Progenitor cell of endocrine pancreas (in vitro differentiated cells): Measurements from ENCODE around the gene TRIAP1. TPM values are rescaled to one million over a fixed set of nuclear protein-coding genes. Genes with fewer than 3 reads are reported as not detected.

Experiments used
- DNase-seq: peaks from one replicate; pipeline ENCODE4 v3.0.0; 2021; ENCODE audit warnings: low spot score; ENCODE audit not compliant: unreplicated experiment
- H3K27ac Mint-ChIP-seq: 2 replicates; pipeline ENCODE4 v1.8.0; 2021; ENCODE audit warnings: mild to moderate bottlenecking, moderate library complexity, mixed read lengths
- H3K27me3 Mint-ChIP-seq: 2 replicates; pipeline ENCODE4 v1.8.0; 2021; ENCODE audit warnings: mixed read lengths
- H3K36me3 Mint-ChIP-seq: 2 replicates; pipeline ENCODE4 v1.8.0; 2022; ENCODE audit warnings: mixed read lengths; ENCODE audit not compliant: insufficient read depth
- H3K4me1 Mint-ChIP-seq: 2 replicates; pipeline ENCODE4 v1.8.0; 2021; ENCODE audit warnings: low read depth, mixed read lengths
- H3K4me3 Mint-ChIP-seq: 2 replicates; pipeline ENCODE4 v1.8.0; 2021; ENCODE audit warnings: low read depth, mild to moderate bottlenecking, moderate library complexity, mixed read lengths
- H3K9me3 Mint-ChIP-seq: 2 replicates; pipeline ENCODE4 v1.8.0; 2021; ENCODE audit warnings: low read depth, mixed read lengths
- total RNA-seq: library from RNA; stranded (reverse); gene quantifications from 2 replicates; pipeline ENCODE4 v1.2.1, GENCODE V29; 2021
- TF ChIP-seq, protein P1 (sequence below): fragments of 200-600 bp; sonication (generic); IDR thresholded peaks from one replicate; pipeline ENCODE4 v1.5.0; 2021; ENCODE audit warnings: antibody characterized with exemption, mild to moderate bottlenecking; ENCODE audit not compliant: unreplicated experiment

The TRIAP1 gene
- total RNA-seq, 1 donor from 2014 or later: 32.4 TPM

DNA sequence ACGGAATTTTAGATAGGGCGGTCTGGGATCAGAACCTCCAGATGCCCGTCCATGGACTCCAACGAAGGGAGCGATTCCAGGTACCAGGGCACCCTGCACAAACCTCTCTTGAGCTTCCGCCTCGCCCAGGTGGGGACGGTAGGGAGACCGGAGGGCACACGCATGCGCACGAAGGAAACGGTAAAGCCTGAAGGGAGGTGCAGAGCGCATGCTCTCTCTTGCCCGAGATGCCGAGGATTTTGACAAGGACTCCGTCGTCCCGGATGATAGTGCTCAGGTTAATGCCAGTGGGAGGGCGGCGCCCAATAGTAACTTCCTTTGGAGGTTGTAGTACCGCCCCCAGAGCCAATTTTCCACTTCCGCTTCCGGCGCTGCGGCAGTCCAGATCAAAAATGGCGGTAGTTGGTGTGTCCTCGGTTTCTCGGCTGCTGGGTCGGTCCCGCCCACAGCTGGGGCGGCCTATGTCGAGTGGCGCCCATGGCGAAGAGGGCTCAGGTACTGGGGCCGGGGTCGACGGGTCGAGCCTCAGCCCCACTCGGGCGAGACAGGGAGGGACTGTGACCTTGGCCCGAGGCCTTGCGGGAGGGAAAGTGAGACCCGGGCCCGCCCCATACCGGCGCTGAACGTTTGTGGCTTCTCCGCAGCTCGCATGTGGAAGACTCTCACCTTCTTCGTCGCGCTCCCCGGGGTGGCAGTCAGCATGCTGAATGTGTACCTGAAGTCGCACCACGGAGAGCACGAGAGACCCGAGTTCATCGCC is 8.3 kb downstream of the TRIAP1 start, which contains the start of gene COX6A1:
COX6A1 (plus strand) TSS at position 379 of the 760 bp plus-strand sequence; CDS start at position 393, 14 bp downstream.
- no peaks in the 10 kb centered on the region for H3K9me3 Mint-ChIP-seq
- H3K36me3 Mint-ChIP-seq: peaks cover 3% of the 10 kb centered on the region
- peak within 1 kb of the TSS; percentile 87 for H3K27ac Mint-ChIP-seq
- peak within 1 kb of the TSS; percentile 93 for H3K4me3 Mint-ChIP-seq
- peak; percentile 88 for DNase-seq
- H3K27me3 Mint-ChIP-seq: no peaks in the 10 kb centered on the region
- peaks cover 4% of the 10 kb centered on the region for H3K4me1 Mint-ChIP-seq
- TF ChIP-seq, protein P1, sequence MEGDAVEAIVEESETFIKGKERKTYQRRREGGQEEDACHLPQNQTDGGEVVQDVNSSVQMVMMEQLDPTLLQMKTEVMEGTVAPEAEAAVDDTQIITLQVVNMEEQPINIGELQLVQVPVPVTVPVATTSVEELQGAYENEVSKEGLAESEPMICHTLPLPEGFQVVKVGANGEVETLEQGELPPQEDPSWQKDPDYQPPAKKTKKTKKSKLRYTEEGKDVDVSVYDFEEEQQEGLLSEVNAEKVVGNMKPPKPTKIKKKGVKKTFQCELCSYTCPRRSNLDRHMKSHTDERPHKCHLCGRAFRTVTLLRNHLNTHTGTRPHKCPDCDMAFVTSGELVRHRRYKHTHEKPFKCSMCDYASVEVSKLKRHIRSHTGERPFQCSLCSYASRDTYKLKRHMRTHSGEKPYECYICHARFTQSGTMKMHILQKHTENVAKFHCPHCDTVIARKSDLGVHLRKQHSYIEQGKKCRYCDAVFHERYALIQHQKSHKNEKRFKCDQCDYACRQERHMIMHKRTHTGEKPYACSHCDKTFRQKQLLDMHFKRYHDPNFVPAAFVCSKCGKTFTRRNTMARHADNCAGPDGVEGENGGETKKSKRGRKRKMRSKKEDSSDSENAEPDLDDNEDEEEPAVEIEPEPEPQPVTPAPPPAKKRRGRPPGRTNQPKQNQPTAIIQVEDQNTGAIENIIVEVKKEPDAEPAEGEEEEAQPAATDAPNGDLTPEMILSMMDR: peak; percentile 19

DNA sequence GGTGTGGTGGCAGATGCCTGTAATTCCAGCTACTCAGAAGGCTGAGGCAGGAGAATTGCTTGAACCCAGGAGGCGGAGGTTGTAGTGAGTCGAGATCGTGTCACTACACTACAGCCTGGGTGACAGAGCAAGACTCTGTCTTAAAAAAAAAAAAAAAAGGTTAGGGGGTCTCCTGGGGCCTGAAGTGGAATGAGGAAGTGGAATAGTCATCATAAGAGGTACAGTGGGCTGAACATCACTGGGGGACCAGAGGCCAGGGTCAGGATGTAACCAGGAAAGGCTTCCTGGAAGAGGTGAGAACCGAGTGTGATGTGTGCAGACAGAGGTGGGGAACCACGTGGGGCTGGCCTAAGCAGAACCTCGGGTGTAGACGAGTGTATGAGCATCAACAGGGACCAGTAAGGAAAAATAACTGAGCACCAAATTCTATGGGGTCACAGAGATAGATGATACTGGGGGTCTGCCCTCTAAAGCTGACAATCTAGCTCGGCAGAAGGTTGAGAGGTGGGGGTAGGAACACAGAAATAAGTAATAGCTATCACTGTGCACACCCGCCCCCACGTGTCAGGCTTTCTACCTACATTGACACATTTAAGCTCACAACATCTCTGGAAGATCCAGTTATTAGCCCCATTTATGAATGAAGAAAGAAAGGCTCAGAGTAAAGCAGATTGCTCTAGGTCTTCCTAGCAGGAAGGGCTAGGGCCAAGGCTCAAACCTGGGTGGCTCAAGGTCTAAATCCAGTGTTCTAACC is 13.2 kb downstream of the TRIAP1 start:
- Mint-ChIP-seq H3K4me3 (no peak overlapping the region), H3K4me1 (peaks cover 3% of the 10 kb centered on the region), H3K9me3 (no peaks in the 10 kb centered on the region), H3K36me3 (no peaks in the 10 kb centered on the region), H3K27ac (no peak overlapping the region), H3K27me3 (no peaks in the 10 kb centered on the region)
- no peak for DNase-seq
- TF ChIP-seq, protein P1: no peak

GRCh38 chr12:120429368-120429767 is 16.8 kb downstream of the TRIAP1 start:
- Mint-ChIP-seq H3K4me3 (no peak overlapping the region), H3K27me3 (no peaks in the 10 kb centered on the region), H3K27ac (peak overlapping the region; percentile 89), H3K4me1 (peaks cover 3% of the 10 kb centered on the region), H3K36me3 (no peaks in the 10 kb centered on the region), H3K9me3 (no peaks in the 10 kb centered on the region)
- DNase-seq: no peak
- TF ChIP-seq, protein P1: no peak

GRCh38 chr12:120428597-120429229 is 17.5 kb downstream of the TRIAP1 start:
- no peaks in the 10 kb centered on the region for H3K36me3 Mint-ChIP-seq
- H3K4me3 Mint-ChIP-seq: no peak overlapping the region

More at GRCh38 chr12:120428597-120429229, 17.5 kb downstream of the TRIAP1 start:
- Mint-ChIP-seq H3K4me1 (peaks cover 3% of the 10 kb centered on the region), H3K9me3 (no peaks in the 10 kb centered on the region), H3K27ac (no peak overlapping the region), H3K27me3 (no peaks in the 10 kb centered on the region)
- TF ChIP-seq, protein P1: no peak
- no peak for DNase-seq
